A549 (cell line): ENCODE measurements around the gene DTD1. TPM values are rescaled to one million over a fixed set of nuclear protein-coding genes. Genes with fewer than 3 reads are reported as not detected.
"Not testable (repeated sequence)": the region's sequence is repeated elsewhere in the genome, so short reads cannot be mapped to it uniquely, and the experiment has no call there.

Experiments used
- ATAC-seq, 2 experiments: fragments of 200-7000 bp in 1 of 2; fragments of >200 bp in 1 of 2; cut with Nextera tagmentation in 1 of 2; cut with Tn5 transposase in 1 of 2; 3 replicates each; pipeline versions ENCODE4 v1.8.0 to v1.9.1; 2018 to 2020; ENCODE audit warnings: mild to moderate bottlenecking in 1 of 2, moderate library complexity in 1 of 2
- CTCF ChIA-PET: fragments of 300-600 bp; sonication (Branson Sonifier 250); formaldehyde crosslinking; extraction: SDS; loops from one replicate; lab custom pipeline; 2021; ENCODE audit warnings: antibody characterized with exemption, inconsistent platforms; lab: Yijun Ruan, JAX
- POLR2A ChIA-PET: fragments of 350-600 bp; formaldehyde crosslinking; extraction: SDS; loops from one replicate; lab custom pipeline; 2021; ENCODE audit warnings: antibody characterized with exemption, inconsistent platforms; lab: Yijun Ruan, JAX
- DNase-seq, 2 experiments: peaks; one replicate each; pipeline versions ENCODE4 v3.0.0 to v3.0.0-alpha.2; 2011 to 2016; ENCODE audit warnings: low read depth in 1 of 2, low spot score in 1 of 2
- FAIRE-seq: peaks from 2 replicates; lab custom pipeline; 2011; peaks lifted over from hg19 to GRCh38; lab: Jason Lieb, UNC
- H3K27ac ChIP-seq, 2 experiments: fragments of >200 bp; sonication (Bioruptor Twin); formaldehyde crosslinking; 3 replicates each; pipeline ENCODE4 v1.5.1; 2016 to 2017
- H3K4me1 ChIP-seq: fragments of >200 bp; sonication (Bioruptor Twin); formaldehyde crosslinking; 3 replicates; pipeline ENCODE4 v1.6.1; 2016
- H3K4me2 ChIP-seq: fragments of >200 bp; sonication (Bioruptor Twin); formaldehyde crosslinking; 3 replicates; pipeline ENCODE4 v1.6.1; 2016
- H3K4me3 ChIP-seq: fragments of >200 bp; sonication (Bioruptor Twin); formaldehyde crosslinking; 3 replicates; pipeline ENCODE4 v1.5.1; 2016
- H3K9me3 ChIP-seq: fragments of >200 bp; sonication (Bioruptor Twin); formaldehyde crosslinking; 3 replicates; pipeline ENCODE4 v1.6.1; 2016
- BHLHE40 ChIP-seq: IDR thresholded peaks from 2 replicates; pipeline ENCODE4 v1.6.1; 2012; ENCODE audit warnings: low read depth, low read length, inconsistent platforms
- CHD2 ChIP-seq: fragments of 150-350 bp; IDR thresholded peaks from 2 replicates; pipeline ENCODE4 v1.6.1; 2014; ENCODE audit warnings: low read length; ENCODE audit not compliant: partially characterized antibody
- EP300 ChIP-seq, 2 experiments: fragments of >200 bp; sonication (Bioruptor Twin); formaldehyde crosslinking; IDR thresholded peaks; 2 replicates in 1 of 2; 3 replicates in 1 of 2; pipeline ENCODE4 v1.6.1; 2016 to 2017
- FOSL2 ChIP-seq, 2 experiments: fragments of 450-650 bp in 1 of 2; fragments of >200 bp in 1 of 2; sonication (Bioruptor Twin) in 1 of 2; formaldehyde crosslinking; IDR thresholded peaks; 2 replicates each; pipeline versions ENCODE4 v1.5.0 to v1.6.1; 2016 to 2020; ENCODE audit warnings: mild to moderate bottlenecking in 1 of 2, moderate library complexity in 1 of 2
- GATA3 ChIP-seq: IDR thresholded peaks from 2 replicates; pipeline ENCODE4 v1.6.1; 2012; ENCODE audit warnings: borderline replicate concordance
- HOXA7 ChIP-seq: fragments of 250-450 bp; sonication (Bioruptor Pico); IDR thresholded peaks from 2 replicates; pipeline ENCODE4 v1.5.0; 2020; ENCODE audit warnings: mild to moderate bottlenecking, moderate library complexity
- HOXB5 ChIP-seq: fragments of 250-450 bp; sonication (Bioruptor Pico); IDR thresholded peaks from 2 replicates; pipeline ENCODE4 v1.5.0; 2020; ENCODE audit warnings: mild to moderate bottlenecking, moderate library complexity
- MAFK ChIP-seq: fragments of 450-650 bp; IDR thresholded peaks from 2 replicates; pipeline ENCODE4 v1.6.1; 2014; ENCODE audit not compliant: partially characterized antibody
- MAX ChIP-seq: IDR thresholded peaks from 2 replicates; pipeline ENCODE4 v1.6.1; 2012
- MYC ChIP-seq: IDR thresholded peaks from 2 replicates; pipeline ENCODE4 v1.6.1; 2012; ENCODE audit warnings: mild to moderate bottlenecking, inconsistent platforms, low read length, improper control_type of control experiment, borderline replicate concordance
- PBX3 ChIP-seq: IDR thresholded peaks from 2 replicates; pipeline ENCODE4 v1.6.1; 2012
- RAD21 ChIP-seq, 2 experiments: fragments of >200 bp in 1 of 2; sonication (Bioruptor Twin) in 1 of 2; formaldehyde crosslinking in 1 of 2; IDR thresholded peaks in 1 of 2; conservative IDR thresholded peaks in 1 of 2; 2 replicates in 1 of 2; 3 replicates in 1 of 2; pipeline ENCODE4 v1.6.1; 2012 to 2018; ENCODE audit warnings: inconsistent platforms in 1 of 2
- RARB ChIP-seq: fragments of 250-450 bp; sonication (Bioruptor Pico); IDR thresholded peaks from 2 replicates; pipeline ENCODE4 v1.8.0; 2021; ENCODE audit warnings: mild to moderate bottlenecking, moderate library complexity
- REST ChIP-seq: fragments of 200-600 bp; sonication (generic); IDR thresholded peaks from 2 replicates; pipeline ENCODE4 v1.6.1; 2016; ENCODE audit warnings: antibody characterized with exemption, mild to moderate bottlenecking, moderate library complexity
- RFX5 ChIP-seq: fragments of 450-650 bp; IDR thresholded peaks from 2 replicates; pipeline ENCODE4 v1.7.1; 2014; ENCODE audit warnings: antibody characterized with exemption, mild to moderate bottlenecking, moderate library complexity
- RNF2 ChIP-seq: fragments of 200-600 bp; sonication (generic); IDR thresholded peaks from 2 replicates; pipeline ENCODE4 v1.6.1; 2016; ENCODE audit warnings: low read depth, mild to moderate bottlenecking, antibody characterized with exemption, moderate library complexity, borderline replicate concordance
- SREBF2 ChIP-seq: fragments of 450-650 bp; IDR thresholded peaks from 2 replicates; pipeline ENCODE4 v1.6.1; 2014; ENCODE audit warnings: mild to moderate bottlenecking, moderate library complexity
- TP53 ChIP-seq: fragments of 250-450 bp; sonication (Bioruptor Pico); IDR thresholded peaks from 2 replicates; pipeline ENCODE4 v1.5.0; 2021; ENCODE audit warnings: mild to moderate bottlenecking, moderate library complexity
- ZC3H11A ChIP-seq: fragments of 450-650 bp; IDR thresholded peaks from 2 replicates; pipeline ENCODE4 v1.6.1; 2014; ENCODE audit warnings: antibody characterized with exemption, mild to moderate bottlenecking
- WGBS: methylation state at CpG from one replicate; pipeline ENCODE4 v1.1.6; 2017; ENCODE audit errors: missing lambda C conversion rate; 5-methylcytosine and 5-hydroxymethylcytosine counted together
- polyA plus RNA-seq, 4 experiments: library from polyadenylated mRNA; depleted of rRNA in 3 of 4; stranded (reverse); fragments of >200 nt; fragmentation: RNase III in 1 of 4; extraction: RNeasy Plus Mini Kit Qiagen cat#74134 plus additional on column Dnase treatment in 1 of 4; gene quantifications; 2 replicates in 3 of 4; 3 replicates in 1 of 4; pipeline ENCODE4 v1.2.3, GENCODE V29; 2011 to 2017

The DTD1 gene
- polyA plus RNA-seq, 2 of the 4 experiments (the other 2 are of a cell fraction) = 72.8 to 99.3 TPM

- 77% methylated on average over 5 of the region's 5 CpGs for WGBS
- Histone ChIP-seq H3K4me3 (no peak overlapping the region), H3K27ac (no peak overlapping the region), H3K9me3 (no peaks in the 10 kb centered on the region), H3K4me2 (no peak overlapping the region), H3K4me1 (no peaks in the 10 kb centered on the region)
- ChIA-PET CTCF (interaction anchor here (0.7 to 1.8 kb wide), 4 partner anchors 8 to 122 kb away, joined by 3 to 4 read pairs (median 3); no protein-coding TSS in a partner anchor), POLR2A (no interaction called here)
- no peak for ATAC-seq
- TF ChIP-seq MAX = no peak
- no peak for DNase-seq
- FAIRE-seq = peak; percentile 32
Observed at GRCh38 chr20:18754030-18754652, 166.3 kb downstream of the DTD1 start.

- WGBS = 78% methylated on average over 3 of the region's 3 CpGs
- H3K9me3 ChIP-seq = no peaks in the 10 kb centered on the region
- no peak for TF ChIP-seq FOSL2 (IDR thresholded peaks at IDR 0.05)
- TF ChIP-seq FOSL2 (CRISPR knock-in tag; IDR thresholded peaks at IDR 0.05) = no peak
- no peak for TF ChIP-seq CHD2
- TF ChIP-seq REST = no peak
- TF ChIP-seq MAFK = no peak
- TF ChIP-seq RAD21 (conservative IDR thresholded peaks at IDR 0.05 in 1 of 2, IDR thresholded peaks at IDR 0.05 in 1 of 2) = no peak
- no peak for TF ChIP-seq BHLHE40
- no peak for TF ChIP-seq HOXA7 (CRISPR knock-in tag)
- no peak for TF ChIP-seq GATA3
- no peak for TF ChIP-seq RNF2
- no peak for TF ChIP-seq RARB (CRISPR knock-in tag)
- TF ChIP-seq TP53 (CRISPR knock-in tag) = no peak
- no peak for TF ChIP-seq HOXB5 (CRISPR knock-in tag)
- no peak for TF ChIP-seq PBX3
- no peak for TF ChIP-seq MYC
- no peak for TF ChIP-seq EP300 (IDR thresholded peaks at IDR 0.05)
- no peak for TF ChIP-seq ZC3H11A
- no peak for TF ChIP-seq SREBF2
- TF ChIP-seq RFX5 = no peak
- ATAC-seq = no peak
- no peak for FAIRE-seq
- ChIA-PET POLR2A (no interaction called here), CTCF (interaction anchor here (1.1 to 1.8 kb wide), 3 partner anchors 9 to 122 kb away, joined by 3 to 4 read pairs (median 3); no protein-coding TSS in a partner anchor)
- H3K4me2 ChIP-seq = no peak overlapping the region
- no peak overlapping the region for H3K4me3 ChIP-seq
- no peak for DNase-seq
- no peaks in the 10 kb centered on the region for H3K4me1 ChIP-seq
- no peak overlapping the region for H3K27ac ChIP-seq
Observed at GRCh38 chr20:18754653-18755045, 166.8 kb downstream of the DTD1 start.

- H3K27ac ChIP-seq, H3K4me1 ChIP-seq, DNase-seq, ATAC-seq, H3K4me3 ChIP-seq, H3K4me2 ChIP-seq, POLR2A ChIA-PET, FAIRE-seq, H3K9me3 ChIP-seq: not testable (repeated sequence)
- WGBS = 80% methylated on average over 17 of the region's 19 CpGs
- CTCF ChIA-PET = interaction anchor here (0.6 to 1.7 kb wide), 2 partner anchors 10 to 100 kb away, joined by 3 to 5 read pairs; no protein-coding TSS in a partner anchor
Observed at GRCh38 chr20:18760852-18761251, 173.0 kb downstream of the DTD1 start.
